Endothelial cell of umbilical vein (primary cell): Measurements from ENCODE around the gene RASGEF1C.

Source experiments
- EZH2 ChIP-seq: IDR thresholded peaks from 2 replicates; pipeline ENCODE4 v1.6.1; 2012; ENCODE audit warnings: borderline replicate concordance, low read depth, mild to moderate bottlenecking, moderate library complexity, low read length, inconsistent platforms; ENCODE audit not compliant: severe bottlenecking
- FOS ChIP-seq: IDR thresholded peaks from 2 replicates; pipeline ENCODE4 v1.6.1; 2011; ENCODE audit warnings: mild to moderate bottlenecking, low read length, moderate library complexity, borderline replicate concordance; ENCODE audit not compliant: insufficient read depth
- JUN ChIP-seq: IDR thresholded peaks from 2 replicates; pipeline ENCODE4 v1.6.1; 2011; ENCODE audit warnings: borderline replicate concordance, low read depth; ENCODE audit not compliant: insufficient read length, insufficient read depth
- POLR2A ChIP-seq: IDR thresholded peaks from 2 replicates; pipeline ENCODE4 v1.6.1; 2012; ENCODE audit warnings: low read depth, mild to moderate bottlenecking, control low read depth, low read length
- POLR2AphosphoS5 ChIP-seq: IDR thresholded peaks from 2 replicates; pipeline ENCODE4 v1.6.1; 2012; ENCODE audit warnings: low read depth, mild to moderate bottlenecking, control low read depth, low read length, moderate library complexity; ENCODE audit not compliant: insufficient read depth
- TF ChIP-seq, protein P1 (sequence below), 2 donors: IDR thresholded peaks; 1 replicate in 1 of 2; 2 replicates in 1 of 2; pipeline ENCODE4 v1.5.1; 2011; ENCODE audit warnings: low read length in 2 of 2, mild to moderate bottlenecking in 2 of 2, moderate library complexity in 2 of 2, control low read depth in 1 of 2, inconsistent platforms in 1 of 2, low read depth in 1 of 2; ENCODE audit not compliant: insufficient read depth in 1 of 2; ENCODE audit errors: extremely low read depth in 1 of 2
- TF ChIP-seq, protein P2 (sequence below): IDR thresholded peaks from 2 replicates; pipeline ENCODE4 v1.6.1; 2011; ENCODE audit not compliant: insufficient read depth, insufficient read length

DNA sequence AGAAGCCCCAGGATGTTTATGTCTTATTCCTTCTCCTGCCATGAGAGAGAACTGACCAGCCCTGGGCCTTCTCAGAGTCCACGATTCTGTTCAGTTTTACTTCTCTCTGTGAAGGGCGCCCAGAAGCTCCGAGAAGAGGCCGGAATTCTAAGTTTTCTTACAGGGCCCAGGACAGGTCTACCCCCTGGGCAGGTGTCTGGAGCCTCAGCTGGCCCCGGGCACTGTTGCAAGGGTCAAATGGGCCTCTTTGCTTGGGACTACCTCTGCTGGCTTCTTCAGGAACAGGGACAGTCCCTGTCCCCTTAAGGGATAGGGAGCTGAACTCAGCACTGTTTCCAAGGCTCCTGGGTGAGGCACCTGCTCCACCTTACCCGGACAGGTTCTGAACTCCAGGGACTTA lies 55.0 kb downstream of the RASGEF1C start:
- TF ChIP-seq, protein P1, sequence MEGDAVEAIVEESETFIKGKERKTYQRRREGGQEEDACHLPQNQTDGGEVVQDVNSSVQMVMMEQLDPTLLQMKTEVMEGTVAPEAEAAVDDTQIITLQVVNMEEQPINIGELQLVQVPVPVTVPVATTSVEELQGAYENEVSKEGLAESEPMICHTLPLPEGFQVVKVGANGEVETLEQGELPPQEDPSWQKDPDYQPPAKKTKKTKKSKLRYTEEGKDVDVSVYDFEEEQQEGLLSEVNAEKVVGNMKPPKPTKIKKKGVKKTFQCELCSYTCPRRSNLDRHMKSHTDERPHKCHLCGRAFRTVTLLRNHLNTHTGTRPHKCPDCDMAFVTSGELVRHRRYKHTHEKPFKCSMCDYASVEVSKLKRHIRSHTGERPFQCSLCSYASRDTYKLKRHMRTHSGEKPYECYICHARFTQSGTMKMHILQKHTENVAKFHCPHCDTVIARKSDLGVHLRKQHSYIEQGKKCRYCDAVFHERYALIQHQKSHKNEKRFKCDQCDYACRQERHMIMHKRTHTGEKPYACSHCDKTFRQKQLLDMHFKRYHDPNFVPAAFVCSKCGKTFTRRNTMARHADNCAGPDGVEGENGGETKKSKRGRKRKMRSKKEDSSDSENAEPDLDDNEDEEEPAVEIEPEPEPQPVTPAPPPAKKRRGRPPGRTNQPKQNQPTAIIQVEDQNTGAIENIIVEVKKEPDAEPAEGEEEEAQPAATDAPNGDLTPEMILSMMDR (IDR thresholded peaks at IDR 0.05; ENCODE audit: extremely low read depth in 1 of 2, insufficient read depth in 1 of 2, low read depth in 1 of 2, low read length in 2 of 2): no peak
- no peak for TF ChIP-seq POLR2AphosphoS5
- TF ChIP-seq EZH2: no peak
- TF ChIP-seq POLR2A: no peak
- TF ChIP-seq JUN: no peak
- TF ChIP-seq FOS: no peak
- TF ChIP-seq, protein P2, sequence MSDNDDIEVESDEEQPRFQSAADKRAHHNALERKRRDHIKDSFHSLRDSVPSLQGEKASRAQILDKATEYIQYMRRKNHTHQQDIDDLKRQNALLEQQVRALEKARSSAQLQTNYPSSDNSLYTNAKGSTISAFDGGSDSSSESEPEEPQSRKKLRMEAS: no peak
